ENCODE data around the gene GRK1. TPM values are rescaled to one million over a fixed set of nuclear protein-coding genes. Genes with fewer than 3 reads are reported as not detected.

Gene GRK1
- total and polyA plus RNA-seq, 2 of the 8 experiments (the other 6 are each of a cell fraction or from before 2014, with no cell fraction given): 0.12 TPM; not detected in 1

- H2AFZ ChIP-seq (ENCODE audit: low read length): no peak overlapping the region
- H2BK5ac ChIP-seq (ENCODE audit: low read depth, low read length): peak overlapping the region; percentile 13
- no peak overlapping the region for H3K18ac ChIP-seq (ENCODE audit: extremely low read depth, low read length)
- H3K9ac ChIP-seq (replicated peaks in 1 of 4; ENCODE audit: extremely low read depth in 1 of 4, low read depth in 3 of 4, low read length in 3 of 4): no peak overlapping the region; a peak in 1 of 7 replicates
- peak overlapping the region; percentile 67 for H3K4ac ChIP-seq (replicated peaks; ENCODE audit: insufficient read length, low read depth, low read length)
- POLR2A ChIA-PET (ENCODE audit: partially characterized antibody): interaction anchor here (1.3 kb wide), 1 partner anchor 53 kb away, joined by 3 read pairs; no protein-coding TSS in a partner anchor
- peak overlapping the region; percentile 33; the same call in 1 of the 2 replicates for H2BK15ac ChIP-seq (ENCODE audit: low read length)
- H3K14ac ChIP-seq (ENCODE audit: insufficient read length): no peak overlapping the region
- peaks cover 2% of the 10 kb centered on the region; the same call in 1 of the 2 replicates for H3K23me2 ChIP-seq (ENCODE audit: low read depth, low read length)
- peak overlapping the region; percentile 54 for H2BK120ac ChIP-seq (replicated peaks; ENCODE audit: low read depth, low read length)
- no peaks in the 10 kb centered on the region for H3K36me3 ChIP-seq (ENCODE audit: control insufficient read depth in 2 of 4, insufficient read depth in 4 of 4, low read length in 3 of 4)
- WGBS, 2 experiments (ENCODE audit: extremely low coverage in 1 of 2, insufficient coverage in 1 of 2, insufficient read length in 1 of 2, insufficient replicate concordance in 2 of 2, low coverage in 1 of 2, low lambda C conversion rate in 2 of 2, missing lambda C conversion rate in 1 of 2): 85% methylated on average over 13 of the region's 13 CpGs; no CpG with 5 or more reads in 1 of the 2 experiments
- peak overlapping the region; percentile 47; the same call in 1 of the 2 replicates for H2AK5ac ChIP-seq (ENCODE audit: low read depth, low read length)
- no peak overlapping the region for H3K56ac ChIP-seq (replicated peaks; ENCODE audit: insufficient read length, low read depth, low read length)
- H4K91ac ChIP-seq (replicated peaks; ENCODE audit: insufficient read length, low read length): peak overlapping the region; percentile 95
- no peak overlapping the region for H3K23ac ChIP-seq (ENCODE audit: insufficient read length)
- no peaks in the 10 kb centered on the region for H3K79me2 ChIP-seq (ENCODE audit: control insufficient read depth in 1 of 2, insufficient read depth in 2 of 2, low read length in 2 of 2)
- H4K8ac ChIP-seq (ENCODE audit: extremely low read depth, insufficient read depth, low read length): peak overlapping the region; percentile 68
- H3K79me1 ChIP-seq (ENCODE audit: low read depth, low read length): no peaks in the 10 kb centered on the region
- peak overlapping the region; percentile 4; the same call in 1 of the 2 replicates for H2BK20ac ChIP-seq (ENCODE audit: low read length)
- H3K27me3 ChIP-seq (replicated peaks in 1 of 4; ENCODE audit: control insufficient read depth in 3 of 4, extremely low read depth in 1 of 4, insufficient read depth in 3 of 4, low read length in 3 of 4): no peaks in the 10 kb centered on the region
- peaks cover 0 to 12% of the 10 kb centered on the region in 2 experiments; a peak in 1 of 4 replicates for H3K9me3 ChIP-seq (ENCODE audit: insufficient read depth in 2 of 2, low read depth in 1 of 2, low read length in 1 of 2)
- H3K27ac ChIP-seq (ENCODE audit: low read depth, low read length): no peak overlapping the region
- FAIRE-seq (no peak), DNase-seq (ENCODE audit: low read depth in 1 of 2, low spot score in 2 of 2) (no peak)
- H2BK12ac ChIP-seq (ENCODE audit: low read depth, low read length): no peak overlapping the region; the same call in 1 of the 2 replicates
- H3K4me2 ChIP-seq (ENCODE audit: insufficient read depth in 1 of 2, low read depth in 2 of 2, low read length in 2 of 2): no peak overlapping the region
- CTCF ChIA-PET (ENCODE audit: partially characterized antibody): interaction anchor here (2.2 kb wide), 1 partner anchor 56 kb away, joined by 19 read pairs; the partner anchor contains the start of gene GRK1
- no peak for TF ChIP-seq SAP30 (IDR thresholded peaks at IDR 0.05; ENCODE audit: insufficient read depth, insufficient replicate concordance, low read length)
- TF ChIP-seq E2F6 (IDR thresholded peaks at IDR 0.05): no peak
- H3K4me3 ChIP-seq (ENCODE audit: extremely low read depth in 1 of 4, insufficient read depth in 2 of 4, low read depth in 3 of 4, low read length in 4 of 4): no peak overlapping the region
- peaks cover 0 to 4% of the 10 kb centered on the region in 2 experiments for H4K20me1 ChIP-seq (replicated peaks in 1 of 2; ENCODE audit: control insufficient read depth in 1 of 2, insufficient read depth in 2 of 2, low read length in 2 of 2)
- peaks cover 0 to 4% (median 3%) of the 10 kb centered on the region in 4 experiments; a peak in 2 of 7 replicates for H3K4me1 ChIP-seq (replicated peaks in 1 of 4; ENCODE audit: control insufficient read depth in 3 of 4, insufficient read depth in 4 of 4, low read length in 3 of 4)
- no peak overlapping the region for H4K5ac ChIP-seq (ENCODE audit: insufficient read length, low read depth, low read length)
These were observed 56.5 kb downstream of the GRK1 start for GRCh38 chr13:113723410-113724015.
